Astrocyte (in vitro differentiated cells and primary cell): ENCODE measurements around the gene PDE3B.

ENCODE experiments used
- CTCF ChIP-seq: IDR thresholded peaks from 2 replicates; pipeline ENCODE4 v1.5.1; 2011; ENCODE audit warnings: low read depth, mild to moderate bottlenecking, inconsistent platforms, low read length, moderate library complexity; ENCODE audit not compliant: insufficient read depth
- EZH2 ChIP-seq: IDR thresholded peaks from 2 replicates; pipeline ENCODE4 v1.6.1; 2012; ENCODE audit warnings: mild to moderate bottlenecking, low read length, inconsistent platforms; ENCODE audit not compliant: insufficient read depth

- TF ChIP-seq CTCF (no peak), EZH2 (no peak)
Observed at GRCh38 chr11:14852571-14853177, 209.1 kb downstream of the PDE3B start.
